Measurements from ENCODE around the gene GSTA3.
"Not testable (repeated sequence)": the region's sequence is repeated elsewhere in the genome, so short reads cannot be mapped to it uniquely, and the experiment has no call there.

Gene GSTA3

GRCh38 chr6:52909131-52909530 lies 367 bp downstream of the GSTA3 start:
- DNase-seq, result no peak

- no peak for DNase-seq
These were observed 972 bp downstream of the GSTA3 start for GRCh38 chr6:52908526-52908925.

- no peak for DNase-seq
These were observed 4.8 kb downstream of the GSTA3 start for GRCh38 chr6:52904562-52905279.

DNA sequence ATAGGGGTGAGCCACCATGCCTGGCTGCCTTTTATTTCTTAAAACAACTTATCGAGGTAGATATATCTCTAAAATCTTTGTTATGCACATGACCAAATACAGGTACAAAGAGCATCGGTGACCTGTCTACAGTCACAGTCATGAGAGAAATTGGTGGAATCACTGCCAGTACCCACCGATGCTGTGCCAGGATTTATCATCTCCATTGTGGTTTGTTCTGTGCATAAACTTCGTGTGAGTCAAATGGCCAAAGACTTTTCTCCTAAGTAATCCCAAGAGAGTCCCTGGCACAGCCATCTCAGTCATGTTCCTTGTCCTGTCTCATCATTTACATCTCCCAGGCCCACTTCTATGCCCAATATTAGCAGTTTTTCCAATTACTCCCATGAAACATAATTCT lies 9.0 kb downstream of the GSTA3 start:
- no peak for DNase-seq

DNA sequence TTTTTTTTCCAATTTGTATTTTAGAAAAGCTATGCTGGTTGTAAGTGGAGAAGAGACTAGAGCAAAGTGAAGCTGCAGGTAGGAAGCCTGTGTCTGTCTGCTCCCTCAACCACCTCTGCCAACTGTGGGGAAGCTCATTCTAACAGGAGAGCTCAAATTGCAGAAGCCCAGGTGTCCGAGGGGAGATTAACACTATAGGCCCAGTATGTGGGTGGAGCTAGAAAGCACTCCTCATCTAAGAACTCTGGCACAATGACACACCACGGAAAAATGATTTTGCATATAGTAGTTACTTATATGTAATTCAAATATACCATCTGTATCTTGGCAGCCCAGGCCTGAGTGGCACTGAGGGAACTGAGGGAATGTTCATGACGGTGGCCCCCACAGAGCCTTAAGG lies 13.7 kb downstream of the GSTA3 start:
- DNase-seq, result not testable (repeated sequence)

GRCh38 chr6:52894285-52894684 lies 15.2 kb downstream of the GSTA3 start:
- DNase-seq, result no peak

GRCh38 chr6:52893803-52894202 lies 15.7 kb downstream of the GSTA3 start:
- no peak for DNase-seq

- no peak for DNase-seq
These were observed 16.3 kb downstream of the GSTA3 start for GRCh38 chr6:52893221-52893620.

- no peak for DNase-seq
These were observed 19.5 kb downstream of the GSTA3 start for GRCh38 chr6:52890018-52890417.

DNA sequence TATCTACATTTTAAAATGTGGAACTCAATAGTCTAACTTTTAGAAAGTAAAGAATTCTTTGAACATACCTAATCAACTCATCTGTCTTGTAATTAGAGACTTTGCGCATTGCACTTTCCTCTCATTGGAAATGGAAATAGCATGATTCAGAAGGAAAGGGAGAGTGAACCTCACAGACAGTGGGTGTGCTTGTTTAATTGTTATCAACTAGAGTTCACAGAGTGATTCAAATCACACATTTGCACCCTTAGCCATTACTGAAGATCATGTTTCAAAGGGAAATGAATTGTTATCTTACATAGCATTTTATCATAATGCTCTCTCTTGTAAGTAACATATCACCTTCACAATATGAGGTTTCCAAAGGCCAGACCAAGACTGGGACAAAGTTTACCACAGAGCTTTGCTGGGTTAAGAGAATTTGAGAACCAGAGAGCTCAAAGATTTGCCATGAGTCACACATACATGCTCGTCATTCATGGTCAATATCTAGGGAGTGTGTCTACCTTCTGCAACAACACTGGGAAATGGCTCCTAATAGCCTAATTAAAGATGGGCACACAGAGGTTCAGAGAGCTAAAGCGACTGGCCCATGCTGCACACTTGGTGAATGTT lies 21.5 kb downstream of the GSTA3 start:
- DNase-seq, result no peak

GRCh38 chr6:52881996-52882841 lies 27.3 kb downstream of the GSTA3 start:
- DNase-seq, result peak; percentile 55

- no peak for DNase-seq
These were observed 27.9 kb downstream of the GSTA3 start for GRCh38 chr6:52881662-52881995.

- DNase-seq, result no peak
These were observed 31.7 kb downstream of the GSTA3 start for GRCh38 chr6:52877786-52878185.

DNA sequence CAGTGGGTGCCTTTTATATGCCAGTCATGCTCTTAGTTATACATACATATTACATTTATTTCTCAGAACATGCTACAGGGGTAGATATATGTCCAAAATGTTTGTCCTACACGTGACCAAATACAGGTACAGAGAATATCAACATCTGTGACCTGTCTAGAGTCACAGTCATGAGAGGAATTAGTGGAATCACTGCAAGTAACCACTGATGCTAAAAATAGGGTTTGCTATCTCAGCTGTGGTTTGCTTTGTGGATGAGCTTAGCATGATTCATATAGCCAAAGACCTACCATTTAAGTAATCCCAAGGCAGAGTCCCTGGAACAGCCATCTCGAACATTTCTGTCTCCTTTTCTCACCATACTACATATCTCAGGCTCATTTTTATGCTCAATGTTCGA lies 32.3 kb downstream of the GSTA3 start:
- peak; percentile 75 for DNase-seq

DNA sequence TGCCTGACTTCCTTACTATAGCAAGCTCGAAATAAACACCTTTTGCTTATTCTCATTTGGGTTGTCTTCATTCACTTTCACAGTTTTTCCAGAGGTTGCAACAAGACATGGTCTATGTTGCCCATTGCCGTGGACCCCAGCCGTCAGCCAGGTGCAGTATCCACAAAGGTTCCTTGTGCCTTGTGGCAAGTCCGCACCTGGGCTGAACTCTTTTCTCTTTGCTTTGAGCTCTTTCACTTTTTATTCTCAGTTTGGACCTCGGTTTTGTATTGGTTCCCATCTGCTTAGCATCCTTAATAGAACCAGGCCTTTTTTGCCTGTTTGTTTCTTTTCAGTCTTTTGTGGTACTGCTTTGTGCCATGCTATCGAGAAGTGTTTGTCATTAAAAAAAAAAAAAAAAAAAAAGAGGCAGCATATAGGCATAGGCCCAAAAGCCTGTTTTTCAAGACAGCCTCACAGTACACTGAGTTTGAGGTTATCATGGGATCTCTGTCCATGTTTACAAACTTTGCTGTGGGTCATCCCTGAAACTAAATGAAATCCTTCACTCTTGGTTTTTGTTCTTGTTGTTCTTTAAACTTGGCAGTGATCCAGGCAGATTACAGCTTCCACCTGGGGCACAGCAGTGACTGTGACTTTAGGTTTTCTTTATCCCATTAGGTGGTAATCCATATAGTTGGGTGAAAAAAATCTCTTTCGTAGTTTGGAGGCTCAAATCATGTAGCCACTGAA lies 33.3 kb downstream of the GSTA3 start:
- DNase-seq, result no peak

DNA sequence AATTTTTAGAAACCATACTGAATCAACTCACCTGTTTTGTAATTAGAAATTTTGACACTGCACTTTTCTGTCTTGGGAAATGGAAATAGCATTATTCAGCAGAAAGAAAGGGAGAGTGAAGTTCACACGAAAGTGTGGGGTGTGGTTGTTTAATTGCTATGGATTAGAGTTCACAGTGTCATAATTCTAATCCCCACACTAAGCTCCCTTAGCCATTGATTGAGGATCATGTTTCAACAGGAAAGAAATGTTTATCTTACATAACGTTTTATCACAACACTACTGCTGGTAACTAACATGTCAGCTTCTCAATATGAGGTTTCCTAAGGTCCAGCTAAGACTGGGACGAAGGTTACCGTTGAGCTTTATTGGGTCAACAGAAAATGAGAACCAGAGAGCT lies 37.5 kb downstream of the GSTA3 start:
- DNase-seq, result no peak

DNA sequence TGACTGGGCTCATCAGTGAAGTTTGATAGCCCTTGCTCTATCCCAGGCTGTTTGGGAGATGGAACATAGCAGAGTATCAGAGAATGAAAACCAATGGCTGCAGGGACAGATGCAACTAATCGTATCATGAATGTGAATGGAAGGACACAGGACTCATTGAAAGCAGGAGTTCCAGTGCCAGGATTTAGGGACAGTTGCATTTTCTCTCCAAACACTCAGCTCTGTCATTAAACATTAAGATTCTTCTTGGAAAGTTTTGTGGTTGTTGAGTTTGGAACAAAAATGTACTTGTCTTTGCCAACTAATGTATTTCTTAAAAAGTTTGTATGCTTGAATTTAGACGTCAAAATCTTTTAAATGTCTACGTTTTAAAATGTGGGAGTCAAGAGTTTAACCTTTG lies 37.9 kb downstream of the GSTA3 start:
- DNase-seq, result no peak

- DNase-seq, result peak; percentile 58
These were observed 39.0 kb downstream of the GSTA3 start for GRCh38 chr6:52870335-52871091.

GRCh38 chr6:52868899-52869298 lies 40.6 kb downstream of the GSTA3 start:
- not testable (repeated sequence) for DNase-seq

- no peak for DNase-seq
These were observed 41.3 kb downstream of the GSTA3 start for GRCh38 chr6:52868240-52868639.

DNA sequence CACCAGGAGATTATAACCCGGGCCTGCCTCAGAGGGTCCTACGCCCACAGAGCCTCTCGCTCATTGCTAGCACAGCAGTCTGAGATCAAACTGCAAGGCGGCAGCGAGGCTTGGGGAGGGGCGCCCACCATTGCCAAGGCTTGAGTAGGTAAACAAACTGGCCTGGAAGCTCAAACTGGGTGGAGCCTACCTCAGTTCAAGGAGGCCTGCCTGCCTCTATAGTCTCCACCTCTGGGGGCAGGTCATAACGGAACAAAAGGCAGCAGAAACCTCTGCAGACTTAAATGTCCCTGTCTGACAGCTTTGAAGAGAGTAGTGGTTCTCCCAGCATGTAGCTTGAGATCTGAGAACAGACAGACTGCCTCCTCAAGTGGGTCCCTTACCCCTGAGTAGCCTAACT lies 48.3 kb downstream of the GSTA3 start:
- not testable (repeated sequence) for DNase-seq

DNA sequence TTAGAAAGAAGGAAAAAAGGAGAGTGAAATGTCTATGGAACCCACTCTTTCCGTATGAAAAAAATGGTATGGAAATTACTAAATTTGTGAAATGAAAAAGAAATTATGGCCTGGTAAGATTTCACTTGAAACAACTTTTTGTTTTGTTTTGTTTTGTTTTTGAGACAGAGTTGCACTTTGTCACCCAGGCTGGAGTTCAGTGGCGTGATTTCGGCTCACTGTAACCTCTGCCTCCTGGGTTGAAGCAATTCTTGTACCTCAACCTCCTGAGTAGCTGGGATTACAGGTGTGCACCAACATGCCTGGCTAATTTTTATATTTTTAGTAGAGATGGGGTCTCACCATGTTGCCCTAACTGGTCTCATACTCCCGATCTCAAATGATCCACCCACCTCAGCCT lies 51.1 kb downstream of the GSTA3 start:
- no peak for DNase-seq

DNA sequence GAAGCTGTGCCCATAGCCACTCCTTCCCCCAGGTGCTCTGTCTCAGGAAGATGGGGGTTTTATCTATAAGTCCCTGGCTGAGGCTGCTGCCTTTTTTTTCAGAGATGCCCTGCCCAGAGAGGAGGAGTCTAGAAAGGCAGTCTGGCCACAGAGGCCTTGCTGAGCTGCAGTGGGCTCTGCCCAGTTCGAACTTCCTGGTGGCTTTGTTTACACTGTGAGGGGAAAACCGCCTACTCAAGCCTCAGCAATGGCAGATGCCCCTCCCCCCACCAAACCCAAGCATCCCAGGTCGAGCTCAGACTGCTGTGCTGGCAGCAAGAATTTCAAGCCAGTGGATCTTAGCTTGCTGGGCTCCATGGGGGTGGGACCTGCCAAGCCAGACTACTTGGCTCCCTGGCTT lies 53.4 kb downstream of the GSTA3 start:
- peak; percentile 3 for DNase-seq
